OCI-LY3 (cell line): ENCODE results near the gene AATK.

Source experiments
- EZH2phosphoT487 ChIP-seq: fragments of 200-600 bp; shearing (Covaris generic); IDR thresholded peaks from 2 replicates; pipeline ENCODE4 v1.6.1; 2018; ENCODE audit warnings: antibody characterized with exemption, mixed run types, low read depth
- TF ChIP-seq, protein P1 (sequence below): fragments of 200-600, 300-600 bp; sonication (generic); IDR thresholded peaks from 2 replicates; pipeline ENCODE4 v1.5.1; 2014; ENCODE audit warnings: antibody characterized with exemption, low read length, low read depth

DNA sequence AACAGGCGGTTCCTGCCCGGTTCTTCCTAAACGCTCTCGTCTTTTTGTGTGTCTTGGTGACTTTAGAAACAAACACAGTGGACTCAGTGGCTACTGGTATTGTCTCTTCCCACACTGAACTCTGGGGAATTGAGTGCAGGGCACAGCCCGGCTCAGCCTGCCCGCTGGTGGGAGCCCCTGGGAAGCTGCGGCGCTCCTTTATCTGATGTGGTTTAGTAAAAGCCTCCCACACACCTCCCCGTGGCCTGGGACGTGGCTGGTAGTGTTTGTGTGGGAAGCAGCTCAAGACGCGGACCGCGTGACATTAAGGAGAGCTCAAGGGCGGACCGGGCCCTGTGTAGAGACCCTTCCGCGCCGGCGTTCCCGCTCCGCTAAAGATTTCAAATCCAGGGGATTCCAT, 56.1 kb downstream of the AATK start:
- TF ChIP-seq, protein P1, sequence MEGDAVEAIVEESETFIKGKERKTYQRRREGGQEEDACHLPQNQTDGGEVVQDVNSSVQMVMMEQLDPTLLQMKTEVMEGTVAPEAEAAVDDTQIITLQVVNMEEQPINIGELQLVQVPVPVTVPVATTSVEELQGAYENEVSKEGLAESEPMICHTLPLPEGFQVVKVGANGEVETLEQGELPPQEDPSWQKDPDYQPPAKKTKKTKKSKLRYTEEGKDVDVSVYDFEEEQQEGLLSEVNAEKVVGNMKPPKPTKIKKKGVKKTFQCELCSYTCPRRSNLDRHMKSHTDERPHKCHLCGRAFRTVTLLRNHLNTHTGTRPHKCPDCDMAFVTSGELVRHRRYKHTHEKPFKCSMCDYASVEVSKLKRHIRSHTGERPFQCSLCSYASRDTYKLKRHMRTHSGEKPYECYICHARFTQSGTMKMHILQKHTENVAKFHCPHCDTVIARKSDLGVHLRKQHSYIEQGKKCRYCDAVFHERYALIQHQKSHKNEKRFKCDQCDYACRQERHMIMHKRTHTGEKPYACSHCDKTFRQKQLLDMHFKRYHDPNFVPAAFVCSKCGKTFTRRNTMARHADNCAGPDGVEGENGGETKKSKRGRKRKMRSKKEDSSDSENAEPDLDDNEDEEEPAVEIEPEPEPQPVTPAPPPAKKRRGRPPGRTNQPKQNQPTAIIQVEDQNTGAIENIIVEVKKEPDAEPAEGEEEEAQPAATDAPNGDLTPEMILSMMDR = no peak
- no peak for TF ChIP-seq EZH2phosphoT487
